GM12878 (cell line): Measurements from ENCODE around the gene DNAJB11. TPM values are rescaled to one million over a fixed set of nuclear protein-coding genes. Genes with fewer than 3 reads are reported as not detected.
A peak's percentile ranks its signal among the peaks of the same experiment; 100 is the strongest.

Experiments used
- ATAC-seq: fragments of 200-7000 bp; cut with Tn5 transposase; 3 replicates; pipeline ENCODE4 v1.9.1; 2020; ENCODE audit warnings: mild to moderate bottlenecking, moderate library complexity
- BruUV-seq: library from RNA; stranded (reverse); fragments of 400-500 nt; replicated peaks from 2 replicates; lab custom pipeline; 2021; lab: Mats Ljungman, UMichigan
- CTCF ChIA-PET: fragments of 300-600 bp; sonication (Branson Sonifier 250); formaldehyde crosslinking; extraction: SDS; loops from one replicate; lab custom pipeline; 2021; ENCODE audit warnings: inconsistent platforms; lab: Yijun Ruan, JAX
- POLR2A ChIA-PET: fragments of 350-600 bp; formaldehyde crosslinking; extraction: SDS; loops from one replicate; lab custom pipeline; 2021; ENCODE audit warnings: inconsistent platforms; lab: Charles Lee
- RAD21 ChIA-PET: fragments of 300-600 bp; sonication (Branson Sonifier 250); formaldehyde crosslinking; loops from one replicate; lab custom pipeline; 2023; ENCODE audit warnings: antibody characterized with exemption; ENCODE audit not compliant: unreplicated experiment; lab: Charles Lee
- SMC1A ChIA-PET: fragments of 300-600 bp; sonication (Branson Sonifier 250); formaldehyde crosslinking; loops from one replicate; lab custom pipeline; 2023; ENCODE audit not compliant: unreplicated experiment, uncharacterized antibody; lab: Charles Lee
- DNase-seq: peaks from one replicate; pipeline ENCODE4 v3.0.0-alpha.2; 2011; ENCODE audit warnings: low read depth, low spot score
- FAIRE-seq: peaks from 3 replicates; lab custom pipeline; 2011; peaks lifted over from hg19 to GRCh38; lab: Jason Lieb, UNC
- H2AFZ ChIP-seq: 2 replicates; pipeline ENCODE4 v1.6.0; 2011; ENCODE audit warnings: low read depth, low read length, control low read depth; ENCODE audit not compliant: control insufficient read depth
- H3K27ac ChIP-seq: 2 replicates; pipeline ENCODE4 v1.5.1; 2011; ENCODE audit warnings: control low read depth; ENCODE audit not compliant: control insufficient read depth, insufficient read depth
- H3K27me3 ChIP-seq, 2 experiments: replicated peaks in 1 of 2; 2 replicates each; pipeline versions ENCODE4 v1.6.0 to v1.6.1; 2011; ENCODE audit warnings: low read length in 1 of 2; ENCODE audit not compliant: control insufficient read depth in 2 of 2, insufficient read depth in 2 of 2
- H3K36me3 ChIP-seq, 2 experiments: 2 replicates each; pipeline ENCODE4 v1.5.1; 2011; ENCODE audit warnings: low read length in 1 of 2; ENCODE audit not compliant: control insufficient read depth in 2 of 2, insufficient read depth in 2 of 2
- H3K4me1 ChIP-seq: 2 replicates; pipeline ENCODE4 v1.6.1; 2011; ENCODE audit warnings: mild to moderate bottlenecking, low read length, moderate library complexity, mixed read lengths; ENCODE audit not compliant: control insufficient read depth, insufficient read depth
- H3K4me2 ChIP-seq: 2 replicates; pipeline ENCODE4 v1.6.0; 2011; ENCODE audit warnings: control low read depth; ENCODE audit not compliant: control insufficient read depth, insufficient read depth
- H3K4me3 ChIP-seq: fragments of 200-600 bp; sonication (generic); 2 replicates; pipeline ENCODE4 v1.5.1; 2016
- H3K79me2 ChIP-seq: 2 replicates; pipeline ENCODE4 v1.6.0; 2011; ENCODE audit warnings: low read length; ENCODE audit not compliant: control insufficient read depth, insufficient read depth
- H3K9ac ChIP-seq: 2 replicates; pipeline ENCODE4 v1.8.0; 2011; ENCODE audit warnings: low read length, control low read depth, mixed read lengths; ENCODE audit not compliant: control insufficient read depth, insufficient read depth
- H3K9me3 ChIP-seq: replicated peaks from 3 replicates; pipeline ENCODE4 v1.5.1; 2011; ENCODE audit warnings: mild to moderate bottlenecking, low read length; ENCODE audit not compliant: control insufficient read depth, insufficient read depth
- H4K20me1 ChIP-seq: 2 replicates; pipeline ENCODE4 v1.6.0; 2011; ENCODE audit not compliant: control insufficient read depth, insufficient read depth
- BACH1 ChIP-seq: fragments of 450-650 bp; IDR thresholded peaks from 2 replicates; pipeline ENCODE4 v1.6.1; 2017; ENCODE audit warnings: mild to moderate bottlenecking, borderline replicate concordance
- EP300 ChIP-seq, 2 experiments: fragments of 150-350 bp in 1 of 2; IDR thresholded peaks; 2 replicates each; pipeline ENCODE4 v1.6.1; 2011 to 2012; ENCODE audit warnings: low read depth in 2 of 2, low read length in 2 of 2, borderline replicate concordance in 1 of 2, improper control_type of control experiment in 1 of 2, inconsistent platforms in 1 of 2; ENCODE audit not compliant: control insufficient read depth in 1 of 2
- KLF5 ChIP-seq: fragments of 450-650 bp; IDR thresholded peaks from 2 replicates; pipeline ENCODE4 v1.6.1; 2014; ENCODE audit warnings: mild to moderate bottlenecking; ENCODE audit not compliant: partially characterized antibody
- NBN ChIP-seq: fragments of 450-650 bp; IDR thresholded peaks from 2 replicates; pipeline ENCODE4 v1.6.1; 2016
- PAX5 ChIP-seq: IDR thresholded peaks from 2 replicates; pipeline ENCODE4 v1.6.1; 2011; ENCODE audit warnings: low read depth, low read length, borderline replicate concordance
- RELA ChIP-seq: fragments of 450-650 bp; IDR thresholded peaks from 2 replicates; pipeline ENCODE4 v1.8.0; 2014; ENCODE audit warnings: borderline replicate concordance; ENCODE audit not compliant: partially characterized antibody
- RUNX3 ChIP-seq: IDR thresholded peaks from 2 replicates; pipeline ENCODE4 v1.6.1; 2012; ENCODE audit warnings: low read length, inconsistent platforms
- SUZ12 ChIP-seq: fragments of 200-600 bp; sonication (generic); IDR thresholded peaks from one replicate; pipeline ENCODE4 v1.6.1; 2018; ENCODE audit warnings: antibody characterized with exemption, mild to moderate bottlenecking; ENCODE audit not compliant: unreplicated experiment
- YBX1 ChIP-seq: fragments of 450-650 bp; IDR thresholded peaks from 2 replicates; pipeline ENCODE4 v1.6.1; 2016; ENCODE audit warnings: antibody characterized with exemption
- WGBS: methylation state at CpG from one replicate; pipeline ENCODE4 v1.1.6; 2016; ENCODE audit warnings: low lambda C conversion rate; ENCODE audit not compliant: insufficient replicate concordance, insufficient coverage; ENCODE audit errors: missing lambda C conversion rate; 5-methylcytosine and 5-hydroxymethylcytosine counted together
- in situ Hi-C: fragments of 300-500 bp; cut with MboI; formaldehyde crosslinking; loops from 9 replicates; pipeline ENCODE4 v1.14.3; 2018; ENCODE audit warnings: mixed read lengths
- intact Hi-C: fragments of 100-400 bp; cut with micrococcal nuclease; formaldehyde crosslinking; loops from one replicate; pipeline ENCODE4 v1.14.2; 2022; ENCODE audit not compliant: unreplicated experiment
- polyA plus RNA-seq, 11 experiments: library from polyadenylated mRNA; depleted of rRNA in 4 of 11; unstranded in 6 of 11; stranded (reverse) in 5 of 11; fragments of >200 nt; fragmentation: Nextera tagmentation in 4 of 11; fragmentation: Illumina TruSeq in 1 of 11; extraction: Ambion mirVana in 4 of 11; extraction: Trizol in 1 of 11; gene quantifications; 1 replicate in 1 of 11; 2 replicates in 10 of 11; pipeline versions ENCODE4 v1.2.1 to v1.2.3, GENCODE V29; 2011 to 2016; ENCODE audit warnings: inconsistent platforms in 2 of 11, missing spikeins in 2 of 11, low read depth in 1 of 11
- total RNA-seq, 4 experiments: library from RNA; depleted of rRNA in 3 of 4; stranded (reverse); fragments of >200 nt in 3 of 4; fragmentation: Illumina TruSeq in 1 of 4; extraction: Trizol in 1 of 4; gene quantifications; 2 replicates each; pipeline versions ENCODE4 v1.2.1 to v1.2.3, GENCODE V29; 2013 to 2021
- TF ChIP-seq, protein P1 (sequence below): fragments of 450-650 bp; IDR thresholded peaks from 2 replicates; pipeline ENCODE4 v1.6.1; 2017; ENCODE audit warnings: borderline replicate concordance

The DNAJB11 gene
- total and polyA plus RNA-seq, 10 of the 15 experiments (the other 5 are each of a cell fraction or from before 2014, with no cell fraction given): 16.2 to 135 (median 57.8) TPM

DNA sequence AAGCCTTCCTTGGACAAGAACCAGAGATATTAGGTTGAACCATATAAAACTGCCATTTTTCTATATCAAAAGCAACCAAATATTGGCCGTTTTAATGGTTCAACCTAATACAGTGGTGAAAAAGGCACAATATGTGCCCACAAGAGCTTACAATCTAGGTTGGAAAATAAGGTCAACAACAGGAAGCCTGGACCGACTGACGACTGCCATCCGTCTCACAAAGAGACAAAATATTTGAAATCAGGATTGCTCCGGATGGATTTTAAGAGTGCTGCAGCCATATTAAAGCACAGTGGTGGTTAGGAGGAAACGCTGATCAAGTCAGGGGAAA is 43.7 kb downstream of the DNAJB11 start:
- no peak overlapping the region for H2AFZ ChIP-seq
- BruUV-seq: no TSS peak
- ATAC-seq (no peak), DNase-seq (no peak), FAIRE-seq (no peak)
- H3K4me2 ChIP-seq: peak overlapping the region; percentile 56; the same call in 1 of the 2 replicates
- no peaks in the 10 kb centered on the region for H3K9me3 ChIP-seq
- POLR2A ChIA-PET: no interaction called here
- SMC1A ChIA-PET: interaction anchor here (0.7 to 5.7 kb wide), 25 partner anchors 9 to 671 kb away, joined by 3 to 38 read pairs (median 4); no protein-coding TSS in a partner anchor
- H3K9ac ChIP-seq: no peak overlapping the region
- H3K27me3 ChIP-seq: peaks cover 2 to 3% of the 10 kb centered on the region in 2 experiments; a peak in 3 of 4 replicates
- H3K79me2 ChIP-seq: no peaks in the 10 kb centered on the region
- 22% methylated on average over 6 of the region's 6 CpGs for WGBS
- intact Hi-C loops: loop anchor here (10.0 kb wide), 1 partner anchor 551 kb away; no protein-coding TSS in a partner anchor
- H3K4me3 ChIP-seq: no peak overlapping the region
- TF ChIP-seq RUNX3: no peak
- no peak for TF ChIP-seq YBX1
- no peak for TF ChIP-seq SUZ12
- TF ChIP-seq EP300 (IDR thresholded peaks at IDR 0.05; ENCODE audit: borderline replicate concordance in 1 of 2, control insufficient read depth in 1 of 2, low read depth in 2 of 2, low read length in 2 of 2): no peak
- TF ChIP-seq PAX5: no peak
- TF ChIP-seq, protein P1, sequence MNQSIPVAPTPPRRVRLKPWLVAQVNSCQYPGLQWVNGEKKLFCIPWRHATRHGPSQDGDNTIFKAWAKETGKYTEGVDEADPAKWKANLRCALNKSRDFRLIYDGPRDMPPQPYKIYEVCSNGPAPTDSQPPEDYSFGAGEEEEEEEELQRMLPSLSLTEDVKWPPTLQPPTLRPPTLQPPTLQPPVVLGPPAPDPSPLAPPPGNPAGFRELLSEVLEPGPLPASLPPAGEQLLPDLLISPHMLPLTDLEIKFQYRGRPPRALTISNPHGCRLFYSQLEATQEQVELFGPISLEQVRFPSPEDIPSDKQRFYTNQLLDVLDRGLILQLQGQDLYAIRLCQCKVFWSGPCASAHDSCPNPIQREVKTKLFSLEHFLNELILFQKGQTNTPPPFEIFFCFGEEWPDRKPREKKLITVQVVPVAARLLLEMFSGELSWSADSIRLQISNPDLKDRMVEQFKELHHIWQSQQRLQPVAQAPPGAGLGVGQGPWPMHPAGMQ: no peak
- TF ChIP-seq KLF5: no peak
- TF ChIP-seq BACH1: no peak
- TF ChIP-seq RELA: no peak
- no peak for TF ChIP-seq NBN
- peaks cover 7% of the 10 kb centered on the region for H3K4me1 ChIP-seq
- H3K36me3 ChIP-seq: no peaks in the 10 kb centered on the region
- in situ Hi-C loops: no loop called here
- CTCF ChIA-PET: interaction anchor here (0.7 to 7.7 kb wide), 56 partner anchors 11 to 682 kb away, joined by 3 to 183 read pairs (median 5); partner anchors contain the start of genes DNAJB11 and EIF4A2
- no peaks in the 10 kb centered on the region for H4K20me1 ChIP-seq
- H3K27ac ChIP-seq: no peak overlapping the region
- RAD21 ChIA-PET: interaction anchor here (1.0 to 4.6 kb wide), 7 partner anchors 44 to 670 kb away, joined by 3 to 45 read pairs (median 5); no protein-coding TSS in a partner anchor
